Activated CD8-positive, alpha-beta memory T cell treated with anti-CD3 and anti-CD28 coated beads, Interleukin-2, amount 10 ng/mL, durations not matched to agents 7 days and 5 days (primary cell): ENCODE results near the gene ALAD. TPM values are rescaled to one million over a fixed set of nuclear protein-coding genes. Genes with fewer than 3 reads are reported as not detected.
A peak's percentile ranks its signal among the peaks of the same experiment; 100 is the strongest.
"Not testable (repeated sequence)": the region's sequence is repeated elsewhere in the genome, so short reads cannot be mapped to it uniquely, and the experiment has no call there.

Experiments
- ATAC-seq: fragments of 150-1000 bp; cut with Tn5 transposase; one replicate; pipeline ENCODE4 v1.10.0; 2021; ENCODE audit warnings: moderate library complexity
- CTCF ChIA-PET: fragments of 350-600 bp; sonication (Branson Sonifier 250); formaldehyde crosslinking; loops from one replicate; lab custom pipeline; 2021; ENCODE audit warnings: antibody characterized with exemption; lab: Charles Lee
- DNase-seq: peaks from one replicate; pipeline ENCODE4 v3.0.0-alpha.2; 2020
- H3K27ac Mint-ChIP-seq: one replicate; pipeline ENCODE4 v1.8.0; 2021; ENCODE audit warnings: mild to moderate bottlenecking, mixed read lengths
- H3K27me3 Mint-ChIP-seq: one replicate; pipeline ENCODE4 v1.8.0; 2021; ENCODE audit warnings: mixed read lengths
- H3K36me3 Mint-ChIP-seq: one replicate; pipeline ENCODE4 v1.8.0; 2021; ENCODE audit warnings: mild to moderate bottlenecking, mixed read lengths
- H3K4me1 Mint-ChIP-seq: one replicate; pipeline ENCODE4 v1.8.0; 2021; ENCODE audit warnings: mixed read lengths
- H3K4me3 Mint-ChIP-seq: one replicate; pipeline ENCODE4 v1.8.0; 2021; ENCODE audit warnings: mild to moderate bottlenecking, moderate library complexity, mixed read lengths
- H3K9me3 Mint-ChIP-seq: one replicate; pipeline ENCODE4 v1.8.0; 2022; ENCODE audit warnings: low read depth, mixed read lengths
- total RNA-seq, 2 experiments: library from RNA; stranded (reverse); gene quantifications; one replicate each; pipeline ENCODE4 v1.2.3, GENCODE V29; 2021

The ALAD gene
- total RNA-seq, 2 experiments from 2014 or later, result 27.5 to 29.0 TPM

DNA sequence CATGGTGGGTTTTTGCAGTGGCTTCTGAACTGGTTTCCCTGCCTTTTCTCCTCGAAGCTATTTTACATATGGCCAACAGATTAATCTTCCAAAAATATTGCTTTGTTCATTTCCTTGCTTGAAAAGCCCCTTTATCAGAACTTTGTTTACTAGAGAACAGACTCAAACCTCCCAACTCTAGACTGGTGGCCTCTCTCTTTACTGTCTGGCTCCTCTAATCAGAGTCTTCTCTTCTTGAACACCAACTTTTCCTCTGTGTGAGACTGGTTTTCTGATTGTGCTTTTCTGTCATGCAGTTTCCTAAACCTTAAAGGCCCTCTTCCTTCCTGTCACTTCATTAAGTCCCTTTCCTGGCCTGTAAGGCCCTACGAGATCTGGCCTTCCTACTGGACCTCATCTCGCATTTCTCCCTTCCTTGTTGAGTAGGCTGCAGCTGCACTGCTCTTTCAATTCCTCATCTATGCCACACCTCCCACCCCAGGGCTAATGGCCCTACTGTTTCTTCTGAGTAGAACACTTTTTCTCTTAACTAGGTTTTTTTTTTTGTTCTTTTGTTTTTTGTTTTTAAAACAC lies 15.2 kb upstream of the ALAD start:
- no peaks in the 10 kb centered on the region for H3K27me3 Mint-ChIP-seq
- peaks cover 5% of the 10 kb centered on the region for H3K4me1 Mint-ChIP-seq
- ATAC-seq, result no peak
- H3K27ac Mint-ChIP-seq, result no peak overlapping the region
- no peaks in the 10 kb centered on the region for H3K36me3 Mint-ChIP-seq
- no peak for DNase-seq
- no peak overlapping the region for H3K4me3 Mint-ChIP-seq
- CTCF ChIA-PET, result interaction anchor here (1.0 kb wide), 1 partner anchor 8 kb away, joined by 3 read pairs; no protein-coding TSS in a partner anchor
- no peaks in the 10 kb centered on the region for H3K9me3 Mint-ChIP-seq

DNA sequence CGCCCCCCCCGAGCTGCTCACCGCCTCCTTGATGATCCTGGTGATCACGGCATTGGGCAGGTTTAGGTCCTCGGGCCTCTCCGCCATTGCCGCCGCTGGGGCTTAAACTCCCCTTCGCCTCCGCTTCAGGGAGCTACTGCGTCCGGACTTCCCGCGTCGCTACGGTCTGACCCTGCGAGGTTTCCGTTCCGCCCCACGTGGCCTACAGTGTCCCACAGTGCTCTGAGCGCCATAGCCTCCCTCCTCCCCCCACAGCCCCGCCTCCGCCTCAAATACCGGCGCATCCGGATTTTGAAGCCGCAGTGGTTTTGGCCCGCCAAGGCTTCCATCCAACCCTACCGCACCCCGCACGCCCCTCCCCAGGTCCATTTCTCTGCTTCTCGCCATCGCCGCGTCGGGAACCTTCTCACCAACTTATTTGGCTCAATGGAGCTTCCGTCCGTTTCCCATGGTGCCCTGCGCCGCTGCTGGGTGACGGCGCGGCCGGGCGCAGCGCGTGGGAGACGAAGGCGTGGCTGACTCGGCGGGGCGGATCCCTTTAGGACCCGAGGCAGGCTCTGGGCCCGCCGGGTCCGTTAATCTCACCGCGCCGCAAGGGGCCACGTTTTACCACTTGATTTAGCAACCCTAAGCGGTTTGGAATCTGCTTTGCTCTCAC lies 9.3 kb upstream of the ALAD start, which contains the start of the genes C9orf43 and POLE3:
TSS of gene C9orf43 (plus strand) at position 541 of the 658 bp plus-strand sequence. CDS start 2,747 bp downstream, outside the sequence.
TSS of gene POLE3 (minus strand) at position 469 of the 658 bp plus-strand sequence. CDS start at position 87, 382 bp downstream.
- Mint-ChIP-seq H3K27ac (peak within 1 kb of the TSS; percentile 99), H3K27me3 (no peaks in the 10 kb centered on the region), H3K4me1 (peaks cover 37% of the 10 kb centered on the region), H3K9me3 (no peaks in the 10 kb centered on the region), H3K4me3 (peak within 1 kb of the TSS; percentile 92), H3K36me3 (peaks cover 22% of the 10 kb centered on the region)
- CTCF ChIA-PET, result interaction anchor here (0.7 to 6.0 kb wide), 18 partner anchors 10 to 248 kb away, joined by 3 to 60 read pairs (median 4); partner anchors contain the start of genes ALAD, CDC26, FKBP15 and HDHD3
- DNase-seq (peak; percentile 96), ATAC-seq (peak; percentile 94)

DNA sequence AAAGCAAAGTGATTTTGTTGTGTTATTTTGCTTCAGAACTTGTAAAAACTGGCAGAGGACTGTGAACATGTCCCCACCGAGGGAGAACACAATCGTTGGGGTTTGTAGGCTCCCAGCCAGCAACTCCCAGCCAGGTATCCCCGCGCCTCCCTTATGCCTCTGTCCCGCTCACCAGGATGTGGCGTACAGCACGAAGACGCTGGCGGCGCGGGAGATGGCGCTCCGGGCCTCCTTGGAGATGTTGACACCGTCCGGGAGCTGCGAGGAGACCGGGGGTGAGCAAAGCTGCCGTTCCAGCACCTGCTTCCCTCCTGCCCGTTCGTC lies 8.8 kb upstream of the ALAD start:
- DNase-seq (no peak), ATAC-seq (no peak)
- Mint-ChIP-seq H3K27ac (peak overlapping the region; percentile 99), H3K4me3 (peak overlapping the region; percentile 92), H3K4me1 (peaks cover 37% of the 10 kb centered on the region), H3K27me3 (no peaks in the 10 kb centered on the region), H3K36me3 (peaks cover 22% of the 10 kb centered on the region), H3K9me3 (no peaks in the 10 kb centered on the region)
- CTCF ChIA-PET, result interaction anchor here (0.7 to 6.0 kb wide), 17 partner anchors 10 to 248 kb away, joined by 3 to 60 read pairs (median 4); partner anchors contain the start of genes ALAD, CDC26, FKBP15 and HDHD3

DNA sequence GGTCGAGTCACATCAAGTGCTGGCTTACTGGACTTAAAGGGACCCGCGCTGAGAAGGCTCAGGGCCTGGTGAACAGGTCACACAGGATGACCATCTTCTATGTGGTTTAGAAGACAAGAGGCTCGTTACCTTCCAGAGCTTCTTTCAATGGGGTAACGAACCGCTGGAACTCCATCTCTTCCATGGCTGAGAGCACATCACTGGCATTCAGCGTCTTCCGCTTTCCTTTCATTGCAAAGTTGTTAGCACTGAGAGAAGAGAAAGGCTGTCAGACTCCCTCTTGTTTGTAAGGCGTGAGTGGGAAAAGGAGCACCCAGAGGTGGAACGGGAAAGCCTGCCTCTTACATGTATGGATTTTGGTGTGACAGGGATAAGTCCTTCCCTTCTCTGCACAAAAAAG lies 8.4 kb upstream of the ALAD start:
- CTCF ChIA-PET, result interaction anchor here (0.7 to 6.0 kb wide), 13 partner anchors 9 to 248 kb away, joined by 3 to 60 read pairs (median 4); partner anchors contain the start of genes ALAD, CDC26, FKBP15 and HDHD3
- H3K27me3 Mint-ChIP-seq, result no peaks in the 10 kb centered on the region
- peak overlapping the region; percentile 99 for H3K27ac Mint-ChIP-seq
- DNase-seq (no peak), ATAC-seq (no peak)
- H3K4me3 Mint-ChIP-seq, result peak overlapping the region; percentile 92
- peaks cover 22% of the 10 kb centered on the region for H3K36me3 Mint-ChIP-seq
- H3K4me1 Mint-ChIP-seq, result peaks cover 37% of the 10 kb centered on the region
- no peaks in the 10 kb centered on the region for H3K9me3 Mint-ChIP-seq

DNA sequence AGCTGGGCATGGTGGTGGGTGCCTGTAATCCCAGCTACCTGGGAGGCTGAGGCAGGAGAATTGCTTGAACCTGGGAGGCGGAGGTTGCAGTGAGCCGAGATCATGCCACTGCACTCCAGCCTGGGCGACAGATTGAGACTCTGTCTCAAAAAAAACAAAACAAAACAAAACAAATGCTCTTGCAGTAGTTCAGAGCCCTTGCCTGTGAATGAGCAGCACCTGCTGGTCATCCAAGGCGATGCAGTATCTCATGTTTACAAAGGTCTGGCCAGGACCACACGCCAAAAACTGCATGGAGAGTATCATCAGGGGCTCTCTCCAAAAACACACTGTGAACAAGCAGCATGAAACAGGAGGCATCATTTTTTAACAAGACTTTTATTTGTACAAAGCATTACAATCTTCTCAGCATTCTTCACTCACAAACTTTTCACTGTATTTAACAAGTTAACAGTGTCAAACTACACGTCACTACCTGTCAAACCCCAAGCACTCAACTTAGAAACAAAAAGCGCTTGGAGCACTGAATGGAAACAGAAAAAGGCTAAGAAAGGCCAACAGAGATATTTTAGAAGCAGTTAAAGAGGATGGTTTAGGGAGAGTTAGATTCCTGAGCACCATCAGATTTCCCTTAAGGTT lies 5.9 kb upstream of the ALAD start:
- ATAC-seq, result peak; percentile 20
- CTCF ChIA-PET, result interaction anchor here (1.2 to 6.0 kb wide), 6 partner anchors 10 to 184 kb away, joined by 3 to 60 read pairs (median 4); partner anchors contain the start of genes CDC26 and PRPF4
- DNase-seq, result peak; percentile 81
- peaks cover 22% of the 10 kb centered on the region for H3K36me3 Mint-ChIP-seq
- H3K4me3 Mint-ChIP-seq, result peak overlapping the region; percentile 25
- H3K27me3 Mint-ChIP-seq, H3K9me3 Mint-ChIP-seq: not testable (repeated sequence)
- H3K4me1 Mint-ChIP-seq, result peaks cover 38% of the 10 kb centered on the region
- peak overlapping the region; percentile 75 for H3K27ac Mint-ChIP-seq

DNA sequence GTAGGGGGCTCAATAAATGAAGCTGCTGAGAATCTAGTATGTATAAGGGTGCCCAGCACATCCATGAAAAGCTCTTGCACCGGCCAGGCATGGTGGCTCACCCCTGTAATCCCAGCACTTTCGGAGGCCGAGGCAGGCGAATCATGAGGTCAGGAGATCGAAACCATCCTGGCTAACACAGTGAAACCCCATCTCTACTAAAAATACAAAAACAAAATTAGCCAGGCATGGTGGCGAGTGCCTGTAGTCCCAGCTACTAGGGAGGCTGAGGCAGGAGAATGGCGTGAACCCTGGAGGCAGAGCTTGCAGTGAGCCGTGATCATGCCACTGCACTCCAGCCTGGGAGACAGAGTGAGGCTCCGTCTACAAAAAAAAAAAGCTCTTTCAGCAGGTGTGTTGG lies 5.3 kb upstream of the ALAD start:
- not testable (repeated sequence) for ATAC-seq, H3K27me3 Mint-ChIP-seq, H3K9me3 Mint-ChIP-seq, DNase-seq, H3K27ac Mint-ChIP-seq, H3K4me3 Mint-ChIP-seq
- Mint-ChIP-seq H3K4me1 (peaks cover 39% of the 10 kb centered on the region), H3K36me3 (peaks cover 22% of the 10 kb centered on the region)
- CTCF ChIA-PET, result interaction anchor here (1.6 to 6.0 kb wide), 3 partner anchors 128 to 176 kb away, joined by 5 to 60 read pairs (median 7); partner anchors contain the start of genes CDC26 and PRPF4

DNA sequence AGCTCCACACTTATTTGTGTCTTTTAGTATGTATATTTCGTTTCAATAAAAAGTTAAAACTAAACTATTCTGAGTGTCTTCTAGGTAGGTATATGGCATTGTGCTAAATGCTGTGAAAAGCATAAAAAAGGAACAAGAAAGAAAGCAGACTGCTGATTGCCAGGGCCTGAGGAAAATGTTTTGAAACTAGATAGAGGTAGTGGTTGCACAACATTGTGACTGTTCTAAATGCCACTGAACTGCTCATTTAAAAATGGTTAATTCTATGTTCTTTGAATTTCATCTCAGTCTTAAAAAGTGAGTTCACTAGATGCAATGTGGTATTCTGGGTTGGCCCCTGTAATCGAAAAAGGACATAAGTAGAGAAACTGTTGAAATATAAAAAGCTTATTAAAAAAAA lies 2.6 kb upstream of the ALAD start:
- no peak overlapping the region for H3K4me3 Mint-ChIP-seq
- CTCF ChIA-PET, result interaction anchor here (0.7 to 5.1 kb wide), 7 partner anchors 51 to 254 kb away, joined by 3 to 26 read pairs (median 4); partner anchors contain the start of genes CDC26, PRPF4 and WDR31
- H3K27ac Mint-ChIP-seq, result no peak overlapping the region
- H3K4me1 Mint-ChIP-seq, result peaks cover 41% of the 10 kb centered on the region
- peaks cover 13% of the 10 kb centered on the region for H3K36me3 Mint-ChIP-seq
- ATAC-seq (no peak), DNase-seq (no peak)
- no peaks in the 10 kb centered on the region for H3K9me3 Mint-ChIP-seq
- H3K27me3 Mint-ChIP-seq, result no peaks in the 10 kb centered on the region

DNA sequence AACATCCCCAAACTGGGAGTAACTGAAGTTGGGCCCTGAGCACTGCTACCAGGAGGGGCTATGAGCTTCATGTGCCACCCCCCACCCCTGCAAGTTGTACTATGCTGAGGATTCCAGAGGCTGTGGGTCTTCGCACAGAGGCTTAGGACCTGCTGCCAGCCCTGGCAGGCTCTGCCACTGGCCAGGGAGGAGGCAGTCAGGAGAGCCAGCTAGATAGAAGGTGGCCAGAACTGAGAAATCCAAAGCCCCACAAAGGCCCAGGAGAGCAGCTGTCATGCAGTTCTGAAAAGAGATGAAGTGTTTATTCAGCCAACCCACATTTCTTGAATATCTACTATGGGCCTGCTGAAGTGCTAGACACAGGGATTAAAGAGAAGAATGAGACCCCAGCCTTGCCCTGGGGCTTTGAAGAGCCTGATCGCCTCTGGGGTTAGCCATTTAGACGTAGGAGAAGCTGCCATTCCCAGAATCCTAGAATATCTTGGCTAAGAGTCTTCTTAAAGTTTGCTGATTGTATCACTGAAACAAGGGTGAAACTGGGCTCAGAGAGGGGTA lies 1.4 kb downstream of the ALAD start:
- no peak for ATAC-seq
- Mint-ChIP-seq H3K4me3 (peak overlapping the region; percentile 91), H3K27ac (no peak overlapping the region), H3K36me3 (no peaks in the 10 kb centered on the region), H3K27me3 (no peaks in the 10 kb centered on the region), H3K9me3 (no peaks in the 10 kb centered on the region), H3K4me1 (peaks cover 21% of the 10 kb centered on the region)
- CTCF ChIA-PET, result interaction anchor here (1.4 to 5.1 kb wide), 6 partner anchors 11 to 258 kb away, joined by 3 to 53 read pairs (median 19); partner anchors contain the start of genes C9orf43, CDC26, POLE3 and PRPF4
- no peak for DNase-seq

DNA sequence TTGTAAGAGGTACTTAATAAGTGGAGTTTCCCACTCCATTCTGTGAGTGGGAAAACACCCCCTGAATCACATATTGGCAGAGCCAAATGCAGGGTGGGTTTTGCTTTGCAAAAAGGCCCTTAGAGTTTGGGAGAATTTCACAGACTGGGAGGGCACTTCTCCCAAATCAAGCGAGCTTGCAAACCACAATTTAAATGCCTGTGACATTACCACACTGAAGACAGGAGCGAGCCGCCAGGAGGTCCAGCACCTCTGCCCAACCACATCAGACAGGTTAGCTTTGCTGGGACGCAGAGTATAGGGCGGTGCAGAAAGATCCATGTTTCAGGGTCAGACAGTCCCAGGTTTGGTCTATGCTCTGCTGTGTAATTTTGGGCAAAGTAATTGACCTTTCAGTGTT lies 2.3 kb downstream of the ALAD start:
- Mint-ChIP-seq H3K27me3 (no peaks in the 10 kb centered on the region), H3K4me3 (no peak overlapping the region), H3K27ac (no peak overlapping the region), H3K4me1 (peaks cover 21% of the 10 kb centered on the region), H3K9me3 (no peaks in the 10 kb centered on the region), H3K36me3 (no peaks in the 10 kb centered on the region)
- no peak for ATAC-seq
- CTCF ChIA-PET, result interaction anchor here (0.9 to 5.1 kb wide), 6 partner anchors 9 to 259 kb away, joined by 3 to 53 read pairs (median 16); partner anchors contain the start of genes C9orf43, CDC26, POLE3 and PRPF4
- no peak for DNase-seq

DNA sequence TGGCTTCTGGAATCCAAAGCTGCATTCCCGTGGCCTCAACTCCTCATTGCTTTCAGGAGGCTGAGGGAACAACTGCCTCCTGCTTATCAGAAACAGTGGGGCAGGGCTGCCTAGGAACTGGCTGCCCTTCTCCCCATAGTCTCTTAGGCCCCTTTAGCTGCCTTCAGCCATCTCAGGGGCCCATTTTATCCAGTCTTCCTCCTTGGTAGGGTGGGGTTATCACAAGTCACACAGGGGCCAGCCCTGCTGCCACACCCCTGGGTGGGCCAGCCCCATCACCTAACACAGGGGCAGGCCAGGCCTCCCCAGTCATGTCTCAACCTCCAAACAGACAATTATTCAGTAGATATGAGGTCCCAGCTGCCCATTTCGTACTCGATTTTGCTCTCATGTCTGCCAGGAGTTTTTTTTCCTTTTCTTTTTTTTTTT lies 3.9 kb downstream of the ALAD start:
- CTCF ChIA-PET, result interaction anchor here (1.0 kb wide), 1 partner anchor 11 kb away, joined by 4 read pairs; no protein-coding TSS in a partner anchor
- Mint-ChIP-seq H3K9me3 (no peaks in the 10 kb centered on the region), H3K4me1 (peaks cover 21% of the 10 kb centered on the region), H3K36me3 (no peaks in the 10 kb centered on the region), H3K4me3 (no peak overlapping the region), H3K27me3 (no peaks in the 10 kb centered on the region), H3K27ac (no peak overlapping the region)
- ATAC-seq, result no peak
- no peak for DNase-seq

DNA sequence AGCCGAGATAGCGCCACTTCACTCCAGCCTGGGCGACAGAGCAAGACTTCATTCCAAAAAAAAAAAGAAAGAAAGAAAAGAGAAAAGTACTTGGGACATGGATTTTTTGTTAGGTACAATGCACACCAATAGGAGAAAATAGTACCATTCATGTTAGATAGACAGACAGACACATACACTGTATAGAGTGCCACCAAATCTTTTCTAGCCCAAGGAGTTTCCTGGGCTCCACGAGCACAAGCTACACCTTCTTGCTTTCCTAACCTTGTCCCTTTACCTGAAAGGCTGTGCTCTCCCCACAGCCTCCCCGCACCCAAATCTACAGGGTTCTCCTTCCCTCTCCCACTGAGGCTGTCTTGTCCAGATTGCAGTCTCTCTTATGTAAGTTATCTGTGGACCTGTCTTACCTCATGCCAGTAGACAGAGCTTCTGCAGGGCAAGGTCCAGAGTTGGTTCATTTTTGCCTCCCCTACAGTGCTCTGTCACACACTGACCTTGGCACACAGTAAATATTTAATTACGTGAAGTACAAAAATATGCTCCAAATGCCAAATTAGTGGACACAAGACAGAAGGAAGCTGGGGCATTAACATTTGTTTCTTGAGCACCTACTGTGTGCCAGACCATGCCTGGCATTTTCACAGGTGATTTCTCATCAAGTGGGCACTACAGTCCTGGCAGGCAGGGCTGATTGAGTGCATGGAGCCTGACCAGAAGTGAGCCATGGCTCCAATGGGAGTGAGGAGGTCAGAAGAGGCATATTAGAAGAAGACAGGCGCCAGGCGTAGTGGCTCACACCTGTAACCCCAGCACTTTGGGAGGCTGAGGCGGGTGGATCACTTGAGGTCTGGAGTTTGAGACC lies 5.9 kb downstream of the ALAD start:
- H3K4me3 Mint-ChIP-seq, result no peak overlapping the region
- H3K4me1 Mint-ChIP-seq, result peaks cover 13% of the 10 kb centered on the region
- H3K9me3 Mint-ChIP-seq, result no peaks in the 10 kb centered on the region
- no peak overlapping the region for H3K27ac Mint-ChIP-seq
- H3K36me3 Mint-ChIP-seq, result peaks cover 3% of the 10 kb centered on the region
- no peaks in the 10 kb centered on the region for H3K27me3 Mint-ChIP-seq
- no peak for DNase-seq
- CTCF ChIA-PET, result no interaction called here
- ATAC-seq, result no peak

DNA sequence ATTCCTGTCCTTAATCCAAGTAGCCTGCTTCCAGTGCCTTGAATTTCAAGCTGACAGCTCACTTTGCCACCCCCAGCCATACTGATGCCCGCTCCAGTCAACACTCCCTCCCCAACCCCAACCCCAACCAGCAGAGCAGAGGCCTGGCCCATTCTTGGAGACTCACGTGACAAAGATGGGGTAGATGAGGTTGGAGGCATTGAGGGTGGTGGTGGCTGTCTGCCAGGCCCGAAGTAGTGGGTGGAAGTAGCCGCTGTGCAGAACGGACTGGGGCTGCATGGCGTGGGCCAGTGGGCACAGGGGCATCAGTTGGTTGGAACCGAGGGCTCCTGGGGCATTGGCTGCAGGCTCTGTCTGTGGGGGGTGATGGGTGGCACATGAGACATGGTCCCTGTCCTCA lies 7.8 kb downstream of the ALAD start:
- Mint-ChIP-seq H3K4me1 (no peaks in the 10 kb centered on the region), H3K9me3 (no peaks in the 10 kb centered on the region), H3K36me3 (peaks cover 7% of the 10 kb centered on the region), H3K4me3 (no peak overlapping the region), H3K27me3 (no peaks in the 10 kb centered on the region), H3K27ac (no peak overlapping the region)
- CTCF ChIA-PET, result interaction anchor here (0.6 kb wide), 1 partner anchor 121 kb away, joined by 3 read pairs; no protein-coding TSS in a partner anchor
- ATAC-seq (no peak), DNase-seq (no peak)
